Measurements from ENCODE around the gene USP44.

The USP44 gene

GRCh38 chr12:95549392-95550084 is 1.7 kb downstream of the USP44 start:
- H3K4me3 ChIP-seq (ENCODE audit: low read length): no peak overlapping the region

GRCh38 chr12:95548539-95549391 is 2.5 kb downstream of the USP44 start:
- no peak for DNase-seq (ENCODE audit: low read depth, low spot score)
- peak overlapping the region; percentile 85 for H3K4me3 ChIP-seq (ENCODE audit: low read length)

More at GRCh38 chr12:95549392-95550084, 1.7 kb downstream of the USP44 start:
- DNase-seq (ENCODE audit: low read depth, low spot score): no peak

- no peak for DNase-seq (ENCODE audit: low read depth, low spot score)
- peak overlapping the region; percentile 85 for H3K4me3 ChIP-seq (ENCODE audit: low read length)
Measured at GRCh38 chr12:95548056-95548538, 3.2 kb downstream of the USP44 start.

- DNase-seq (ENCODE audit: low read depth, low spot score): no peak
- H3K4me3 ChIP-seq (ENCODE audit: low read length): peak overlapping the region; percentile 85
Measured at GRCh38 chr12:95547522-95548055, 3.7 kb downstream of the USP44 start.

- no peak for DNase-seq (ENCODE audit: low read depth, low spot score)
- peak overlapping the region; percentile 85 for H3K4me3 ChIP-seq (ENCODE audit: low read length)
Measured at GRCh38 chr12:95546491-95546813, 4.8 kb downstream of the USP44 start.

- DNase-seq (ENCODE audit: low read depth, low spot score): no peak
- peak overlapping the region; percentile 85 for H3K4me3 ChIP-seq (ENCODE audit: low read length)
Measured at GRCh38 chr12:95545731-95546490, 5.4 kb downstream of the USP44 start.

GRCh38 chr12:95545303-95545702 is 6.0 kb downstream of the USP44 start:
- no peak overlapping the region for H3K4me3 ChIP-seq (ENCODE audit: low read length)
- no peak for DNase-seq (ENCODE audit: low read depth, low spot score)

- no peak for DNase-seq (ENCODE audit: low read depth, low spot score)
- no peak overlapping the region for H3K4me3 ChIP-seq (ENCODE audit: low read length)
Measured at GRCh38 chr12:95544756-95545155, 6.5 kb downstream of the USP44 start.

- DNase-seq (ENCODE audit: low read depth, low spot score): no peak
- H3K4me3 ChIP-seq (ENCODE audit: low read length): no peak overlapping the region
Measured at GRCh38 chr12:95543305-95543704, 8.0 kb downstream of the USP44 start.

GRCh38 chr12:95541436-95541835 is 9.8 kb downstream of the USP44 start:
- no peak for DNase-seq (ENCODE audit: low read depth, low spot score)
- H3K4me3 ChIP-seq (ENCODE audit: low read length): no peak overlapping the region

- no peak overlapping the region for H3K4me3 ChIP-seq (ENCODE audit: low read length)
- DNase-seq (ENCODE audit: low read depth, low spot score): no peak
Measured at GRCh38 chr12:95538656-95539055, 12.6 kb downstream of the USP44 start.

GRCh38 chr12:95538006-95538405 is 13.3 kb downstream of the USP44 start:
- DNase-seq (ENCODE audit: low read depth, low spot score): no peak
- H3K4me3 ChIP-seq (ENCODE audit: low read length): no peak overlapping the region

- DNase-seq (ENCODE audit: low read depth, low spot score): no peak
- H3K4me3 ChIP-seq (ENCODE audit: low read length): no peak overlapping the region
Measured at GRCh38 chr12:95533985-95534384, 17.3 kb downstream of the USP44 start.

- no peak overlapping the region for H3K4me3 ChIP-seq (ENCODE audit: low read length)
- DNase-seq (ENCODE audit: low read depth, low spot score): no peak
Measured at GRCh38 chr12:95532851-95533250, 18.4 kb downstream of the USP44 start.

- no peak for DNase-seq (ENCODE audit: low read depth, low spot score)
- H3K4me3 ChIP-seq (ENCODE audit: low read length): no peak overlapping the region
Measured at GRCh38 chr12:95529693-95530225, 21.5 kb downstream of the USP44 start.

- no peak overlapping the region for H3K4me3 ChIP-seq (ENCODE audit: low read length)
- DNase-seq (ENCODE audit: low read depth, low spot score): no peak
Measured at GRCh38 chr12:95528431-95528830, 22.8 kb downstream of the USP44 start.

- no peak overlapping the region for H3K4me3 ChIP-seq (ENCODE audit: low read length)
- DNase-seq (ENCODE audit: low read depth, low spot score): no peak
Measured at GRCh38 chr12:95522692-95523091, 28.6 kb downstream of the USP44 start.

- H3K4me3 ChIP-seq (ENCODE audit: low read length): no peak overlapping the region
- DNase-seq (ENCODE audit: low read depth, low spot score): no peak
Measured at GRCh38 chr12:95520816-95521215, 30.5 kb downstream of the USP44 start.

- no peak for DNase-seq (ENCODE audit: low read depth, low spot score)
Measured at GRCh38 chr12:95518944-95519343, 32.3 kb downstream of the USP44 start.

More at GRCh38 chr12:95518944-95519343, 32.3 kb downstream of the USP44 start:
- H3K4me3 ChIP-seq (ENCODE audit: low read length): no peak overlapping the region
